NCI-H226 (cell line): Measurements from ENCODE around the gene RGS7.
"Not testable (repeated sequence)": the region's sequence is repeated elsewhere in the genome, so short reads cannot be mapped to it uniquely, and the experiment has no call there.

ENCODE experiments used
- DNase-seq: peaks from one replicate; pipeline ENCODE4 v3.0.0-alpha.2; 2015

RGS7 gene

GRCh38 chr1:240762471-240762987 is 594.5 kb downstream of the RGS7 start:
- DNase-seq, result not testable (repeated sequence)

GRCh38 chr1:240758777-240759176 is 598.2 kb downstream of the RGS7 start:
- DNase-seq, result not testable (repeated sequence)

GRCh38 chr1:240758296-240758695 is 598.7 kb downstream of the RGS7 start:
- no peak for DNase-seq

- no peak for DNase-seq
Measured at GRCh38 chr1:240747907-240748306, 609.1 kb downstream of the RGS7 start.

- no peak for DNase-seq
Measured at GRCh38 chr1:240743705-240744104, 613.3 kb downstream of the RGS7 start.

- no peak for DNase-seq
Measured at GRCh38 chr1:240739754-240740153, 617.3 kb downstream of the RGS7 start.

- peak; percentile 2 for DNase-seq
Measured at GRCh38 chr1:240739139-240739538, 617.9 kb downstream of the RGS7 start.

GRCh38 chr1:240737766-240738265 is 619.2 kb downstream of the RGS7 start:
- no peak for DNase-seq

GRCh38 chr1:240737298-240737697 is 619.7 kb downstream of the RGS7 start:
- DNase-seq, result no peak

GRCh38 chr1:240734705-240735104 is 622.3 kb downstream of the RGS7 start:
- not testable (repeated sequence) for DNase-seq

- no peak for DNase-seq
Measured at GRCh38 chr1:240734001-240734400, 623.0 kb downstream of the RGS7 start.

GRCh38 chr1:240732390-240732789 is 624.6 kb downstream of the RGS7 start:
- DNase-seq, result no peak
